Stimulated activated memory B cell treated with anti-CD40 and anti-IgM and Interleukin-4, amounts not matched to agents 10 μg/mL and 1 μg/mL and 100 μg/mL, for 72 hours (primary cell): Measurements from ENCODE around the gene SLX9.
"Not testable (repeated sequence)": the region's sequence is repeated elsewhere in the genome, so short reads cannot be mapped to it uniquely, and the experiment has no call there.

ENCODE experiments used
- ATAC-seq: fragments of 150-1000 bp; cut with Tn5 transposase; 2 replicates; pipeline ENCODE4 v1.10.0; 2021
- H3K27ac Mint-ChIP-seq: one replicate; pipeline ENCODE4 v1.8.0; 2022; ENCODE audit warnings: mild to moderate bottlenecking, mixed read lengths
- H3K27me3 Mint-ChIP-seq: one replicate; pipeline ENCODE4 v1.8.0; 2022; ENCODE audit warnings: mixed read lengths
- H3K36me3 Mint-ChIP-seq: one replicate; pipeline ENCODE4 v1.8.0; 2022; ENCODE audit warnings: mixed read lengths
- H3K4me1 Mint-ChIP-seq: one replicate; pipeline ENCODE4 v1.8.0; 2022; ENCODE audit warnings: mixed read lengths
- H3K4me3 Mint-ChIP-seq: one replicate; pipeline ENCODE4 v1.8.0; 2022; ENCODE audit warnings: mild to moderate bottlenecking, moderate library complexity, mixed read lengths
- H3K9me3 Mint-ChIP-seq: one replicate; pipeline ENCODE4 v1.8.0; 2022; ENCODE audit warnings: mixed read lengths

The SLX9 gene

DNA sequence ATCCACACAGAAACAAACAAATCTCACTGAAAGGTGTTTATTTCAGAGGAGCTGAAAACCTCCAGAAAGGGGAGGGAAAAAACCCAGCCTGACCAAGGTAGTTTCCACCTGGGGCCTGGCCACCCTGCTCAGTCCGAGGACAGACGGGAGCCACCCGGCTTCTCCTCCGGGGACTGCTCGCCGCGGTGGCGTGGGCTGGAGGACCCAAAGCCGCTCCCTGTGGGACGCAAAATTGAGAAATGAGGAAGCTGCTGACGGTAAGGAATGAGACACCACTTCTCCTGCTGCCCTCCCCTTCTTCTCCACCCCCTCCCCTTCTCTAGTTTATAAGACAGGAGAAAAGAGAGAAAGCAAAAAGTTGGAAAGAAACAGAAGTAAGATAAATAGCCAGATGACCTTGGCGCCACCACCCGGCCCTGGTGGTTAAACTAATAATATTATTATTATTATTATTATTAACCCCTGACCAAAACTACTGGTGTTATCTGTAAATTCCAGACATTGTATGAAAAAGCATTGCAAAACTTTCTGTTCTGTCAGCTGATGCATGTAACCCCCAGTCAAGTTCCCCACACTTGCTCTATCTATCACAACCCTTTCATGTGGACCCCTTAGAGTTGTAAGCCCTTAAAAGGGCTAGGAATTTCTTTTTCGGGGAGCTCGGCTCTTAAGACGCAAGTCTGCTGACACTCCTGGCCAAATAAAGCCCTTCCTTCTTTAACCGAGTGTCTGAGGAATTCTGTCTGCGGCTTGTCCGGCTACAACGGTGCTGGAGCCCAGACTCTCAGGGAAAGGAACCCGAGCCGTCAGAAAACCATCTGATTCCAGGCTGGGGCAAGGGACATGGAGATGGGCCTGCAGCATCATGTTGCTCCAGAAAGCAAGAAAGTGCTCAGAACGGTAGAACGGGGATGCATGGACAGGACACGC lies 31.6 kb upstream of the SLX9 start:
- Mint-ChIP-seq H3K36me3 (peaks cover 46% of the 10 kb centered on the region), H3K4me3 (peak overlapping the region; percentile 41), H3K9me3 (no peaks in the 10 kb centered on the region), H3K27ac (peak overlapping the region; percentile 66), H3K27me3 (no peaks in the 10 kb centered on the region), H3K4me1 (peaks cover 82% of the 10 kb centered on the region)
- peak; percentile 68 for ATAC-seq

DNA sequence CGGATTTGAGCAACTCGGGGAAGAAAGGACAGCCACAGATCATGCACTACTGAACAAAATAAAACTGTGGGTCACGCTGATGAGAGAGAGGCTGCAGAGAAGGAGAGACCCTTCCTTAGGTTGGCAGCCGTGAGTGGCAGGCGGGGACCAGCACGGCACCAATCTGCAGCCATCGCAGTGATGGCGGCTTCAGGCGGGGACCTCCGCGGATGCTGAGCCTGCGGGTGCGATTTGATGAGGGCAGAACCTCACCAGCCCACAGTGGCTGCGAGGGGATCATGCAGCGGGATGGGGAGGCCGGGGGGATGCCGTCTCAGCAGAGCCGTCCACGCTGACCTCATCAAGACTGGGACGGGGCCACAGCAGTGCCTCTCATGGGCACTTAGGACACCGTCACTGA lies 30.9 kb upstream of the SLX9 start:
- Mint-ChIP-seq H3K4me1 (peaks cover 89% of the 10 kb centered on the region), H3K4me3 (no peak overlapping the region), H3K36me3 (peaks cover 39% of the 10 kb centered on the region), H3K27me3 (no peaks in the 10 kb centered on the region), H3K27ac (no peak overlapping the region), H3K9me3 (no peaks in the 10 kb centered on the region)
- ATAC-seq, result no peak

DNA sequence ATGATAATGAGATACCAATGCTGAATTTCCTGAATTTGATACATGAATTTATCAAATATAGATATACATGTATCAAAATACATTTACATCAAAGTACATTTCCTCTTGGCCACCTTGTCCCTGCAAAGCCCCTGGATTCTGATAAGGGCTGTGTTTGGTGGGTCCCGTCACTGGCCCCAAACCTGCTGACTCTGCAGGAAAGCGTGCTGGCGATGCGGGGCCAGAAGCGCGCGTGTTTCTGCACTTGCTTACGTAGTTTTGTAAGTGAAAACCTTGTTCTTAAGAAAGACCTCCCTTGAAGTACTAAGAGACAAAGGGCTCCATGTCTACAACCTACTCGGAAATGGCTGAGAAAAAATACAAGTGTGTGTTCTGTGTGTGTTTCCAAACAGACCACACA lies 30.1 kb upstream of the SLX9 start:
- Mint-ChIP-seq H3K4me3 (no peak overlapping the region), H3K36me3 (peaks cover 31% of the 10 kb centered on the region), H3K27ac (peak overlapping the region; percentile 87), H3K27me3 (no peaks in the 10 kb centered on the region), H3K4me1 (peaks cover 90% of the 10 kb centered on the region), H3K9me3 (no peaks in the 10 kb centered on the region)
- ATAC-seq, result no peak

DNA sequence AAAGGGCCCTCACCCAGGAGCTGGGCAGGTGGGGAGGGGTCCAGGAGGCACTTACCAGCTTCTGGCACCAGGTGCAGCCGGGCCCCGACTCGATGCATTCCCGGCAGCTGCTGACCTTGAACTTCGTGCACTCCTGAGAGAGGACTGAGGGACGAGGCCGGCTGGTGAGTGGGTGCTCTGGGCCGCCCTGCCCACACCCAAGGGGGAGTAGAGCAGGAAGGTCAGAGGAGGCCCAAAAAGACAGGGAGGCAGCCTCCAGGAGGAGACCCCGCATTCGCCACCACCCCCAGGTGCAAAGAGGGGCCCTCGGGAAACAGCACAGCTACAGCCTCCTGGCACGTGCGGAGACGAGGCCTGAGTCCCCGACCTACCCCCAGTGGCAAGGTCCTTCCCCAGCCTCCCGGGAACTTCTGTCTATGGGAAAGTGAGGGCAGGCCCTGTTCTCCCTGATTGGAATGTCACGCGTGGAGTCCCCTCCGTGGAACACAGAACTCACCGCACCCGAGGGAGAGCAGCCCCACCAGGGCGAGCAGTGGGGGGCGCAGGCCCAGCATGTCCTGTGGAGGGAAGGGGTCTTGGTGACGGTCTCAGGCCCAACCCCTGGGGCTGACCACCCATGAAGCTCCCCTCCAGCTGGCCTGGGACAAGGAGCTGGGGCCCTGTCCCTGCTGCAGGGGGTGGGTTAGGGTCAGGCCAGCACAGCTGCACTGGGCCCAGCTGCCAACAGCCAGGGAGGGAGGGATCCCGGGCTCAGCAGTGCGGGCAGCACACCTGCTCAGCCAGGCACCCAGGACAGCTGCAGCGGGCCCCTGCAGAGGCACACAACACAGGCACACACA lies 29.4 kb upstream of the SLX9 start:
- peaks cover 92% of the 10 kb centered on the region for H3K4me1 Mint-ChIP-seq
- peaks cover 30% of the 10 kb centered on the region for H3K36me3 Mint-ChIP-seq
- H3K27ac Mint-ChIP-seq, result peak overlapping the region; percentile 87
- no peaks in the 10 kb centered on the region for H3K9me3 Mint-ChIP-seq
- no peak overlapping the region for H3K4me3 Mint-ChIP-seq
- H3K27me3 Mint-ChIP-seq, result no peaks in the 10 kb centered on the region
- no peak for ATAC-seq

DNA sequence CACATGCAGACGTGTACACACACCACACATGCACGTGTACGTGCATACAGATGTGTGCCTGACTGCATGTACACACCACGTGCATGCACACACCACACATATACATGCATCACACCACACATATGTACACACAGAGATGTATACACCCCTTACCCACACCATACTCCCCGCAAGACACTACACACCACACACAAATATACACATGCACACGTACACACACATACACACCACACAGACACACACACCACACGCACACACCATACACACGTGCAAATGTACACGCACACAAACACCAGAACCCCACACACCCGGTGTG lies 28.8 kb upstream of the SLX9 start:
- Mint-ChIP-seq H3K27ac (peak overlapping the region; percentile 87), H3K9me3 (no peaks in the 10 kb centered on the region), H3K4me3 (peak overlapping the region; percentile 10), H3K27me3 (no peaks in the 10 kb centered on the region), H3K36me3 (peaks cover 27% of the 10 kb centered on the region), H3K4me1 (peaks cover 90% of the 10 kb centered on the region)
- ATAC-seq, result no peak

DNA sequence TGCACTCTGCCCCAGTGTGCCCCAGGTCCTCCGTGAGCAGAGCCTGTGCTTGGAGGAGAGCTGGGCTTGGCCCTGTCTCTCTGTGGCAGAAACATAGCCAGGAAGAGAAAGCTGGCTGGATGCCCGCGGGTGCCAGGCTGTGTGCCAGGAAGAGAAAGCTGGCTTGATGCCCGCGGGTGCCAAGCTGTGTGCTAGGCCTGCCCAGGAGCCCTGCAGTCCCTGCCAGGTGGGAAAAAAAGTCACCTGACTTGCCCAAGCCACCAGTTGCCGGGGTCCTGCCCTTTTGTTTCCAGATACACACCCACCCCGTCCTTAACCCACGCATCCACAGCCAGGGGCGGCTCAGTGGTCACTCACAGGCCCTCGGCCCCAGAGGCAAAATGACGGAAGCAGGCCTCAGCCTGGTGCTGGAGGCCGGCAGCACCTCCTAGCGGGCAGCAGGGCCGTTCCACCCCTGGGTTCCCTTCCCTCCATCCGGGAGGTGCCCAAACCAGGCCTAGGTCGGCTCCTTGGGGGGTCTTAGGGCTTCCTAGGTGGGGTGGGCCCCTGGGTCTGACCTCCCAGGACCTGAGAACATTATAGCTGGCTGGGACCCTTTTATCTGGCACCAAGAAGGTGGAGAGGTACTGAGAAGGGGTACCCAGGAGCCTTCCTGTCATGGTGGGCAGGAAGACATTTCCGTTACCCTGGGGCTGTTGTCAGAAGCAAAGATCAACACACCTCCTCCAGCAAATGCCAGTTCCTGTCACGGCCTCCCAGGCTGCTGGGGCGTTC lies 28.3 kb upstream of the SLX9 start:
- H3K27me3 Mint-ChIP-seq, result no peaks in the 10 kb centered on the region
- H3K4me1 Mint-ChIP-seq, result peaks cover 90% of the 10 kb centered on the region

DNA sequence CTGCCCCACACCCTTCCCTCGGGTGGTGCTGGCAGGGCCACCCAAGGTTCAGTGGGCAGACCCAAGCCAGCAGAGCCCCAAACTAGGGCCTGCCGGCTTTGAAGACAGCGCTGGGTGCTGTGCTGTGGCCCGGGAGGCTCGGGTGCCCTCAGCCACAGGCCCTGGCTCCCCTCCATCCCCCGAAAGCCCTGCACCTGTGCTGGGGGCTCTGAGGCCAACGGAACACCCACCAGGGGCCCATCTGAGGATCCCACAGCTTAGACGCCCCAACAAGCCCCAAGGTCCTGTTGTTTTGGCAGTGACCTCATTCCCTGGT lies 27.7 kb upstream of the SLX9 start:
- Mint-ChIP-seq H3K36me3 (peaks cover 26% of the 10 kb centered on the region), H3K9me3 (no peaks in the 10 kb centered on the region), H3K27me3 (no peaks in the 10 kb centered on the region), H3K4me3 (no peak overlapping the region), H3K27ac (peak overlapping the region; percentile 87), H3K4me1 (peaks cover 93% of the 10 kb centered on the region)
- peak; percentile 37 for ATAC-seq

More for the DNA sequence above, 28.3 kb upstream of the SLX9 start:
- peak; percentile 46 for ATAC-seq
- peaks cover 27% of the 10 kb centered on the region for H3K36me3 Mint-ChIP-seq
- H3K27ac Mint-ChIP-seq, result peak overlapping the region; percentile 87
- H3K9me3 Mint-ChIP-seq, result no peaks in the 10 kb centered on the region
- peak overlapping the region; percentile 25 for H3K4me3 Mint-ChIP-seq

DNA sequence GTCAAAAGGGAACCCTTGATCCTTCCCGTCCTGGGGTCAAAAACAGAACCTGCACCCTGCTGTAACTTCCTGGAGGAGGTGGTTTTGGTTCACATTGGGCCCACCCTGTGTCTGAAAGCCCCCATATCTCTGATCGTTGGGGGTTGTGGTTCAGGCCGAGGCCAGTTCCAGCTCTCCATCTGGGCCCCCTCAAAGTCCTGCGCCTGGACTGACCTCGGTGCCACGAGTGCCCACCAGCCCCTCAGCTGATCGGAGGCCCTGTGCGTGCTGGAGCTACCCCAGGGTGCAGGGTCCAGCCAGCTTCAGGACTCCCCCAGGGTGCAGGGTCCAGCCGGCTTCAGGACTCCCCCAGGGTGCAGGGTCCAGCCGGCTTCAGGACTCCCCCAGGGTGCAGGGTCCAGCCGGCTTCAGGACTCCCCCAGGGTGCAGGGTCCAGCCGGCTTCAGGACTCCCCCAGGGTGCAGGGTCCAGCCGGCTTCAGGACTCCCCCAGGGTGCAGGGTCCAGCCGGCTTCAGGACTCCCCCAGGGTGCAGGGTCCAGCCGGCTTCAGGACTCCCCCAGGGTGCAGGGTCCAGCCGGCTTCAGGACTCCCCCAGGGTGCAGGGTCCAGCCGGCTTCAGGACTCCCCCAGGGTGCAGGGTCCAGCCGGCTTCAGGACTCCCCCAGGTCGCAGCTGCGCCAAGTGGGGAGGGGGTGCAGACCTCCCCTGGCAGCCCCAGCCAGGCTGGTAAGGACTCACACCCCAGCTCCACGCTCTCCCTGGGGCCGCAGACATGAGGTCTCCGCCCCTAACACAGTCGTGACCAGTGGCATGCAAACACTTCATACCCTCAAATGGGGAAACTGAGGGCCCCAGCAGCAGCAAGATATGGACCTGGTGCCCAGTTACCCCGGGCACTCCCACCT lies 27.1 kb upstream of the SLX9 start:
- H3K4me3 Mint-ChIP-seq, ATAC-seq, H3K27me3 Mint-ChIP-seq, H3K9me3 Mint-ChIP-seq: not testable (repeated sequence)
- Mint-ChIP-seq H3K36me3 (peaks cover 26% of the 10 kb centered on the region), H3K4me1 (peaks cover 93% of the 10 kb centered on the region), H3K27ac (peak overlapping the region; percentile 87)

DNA sequence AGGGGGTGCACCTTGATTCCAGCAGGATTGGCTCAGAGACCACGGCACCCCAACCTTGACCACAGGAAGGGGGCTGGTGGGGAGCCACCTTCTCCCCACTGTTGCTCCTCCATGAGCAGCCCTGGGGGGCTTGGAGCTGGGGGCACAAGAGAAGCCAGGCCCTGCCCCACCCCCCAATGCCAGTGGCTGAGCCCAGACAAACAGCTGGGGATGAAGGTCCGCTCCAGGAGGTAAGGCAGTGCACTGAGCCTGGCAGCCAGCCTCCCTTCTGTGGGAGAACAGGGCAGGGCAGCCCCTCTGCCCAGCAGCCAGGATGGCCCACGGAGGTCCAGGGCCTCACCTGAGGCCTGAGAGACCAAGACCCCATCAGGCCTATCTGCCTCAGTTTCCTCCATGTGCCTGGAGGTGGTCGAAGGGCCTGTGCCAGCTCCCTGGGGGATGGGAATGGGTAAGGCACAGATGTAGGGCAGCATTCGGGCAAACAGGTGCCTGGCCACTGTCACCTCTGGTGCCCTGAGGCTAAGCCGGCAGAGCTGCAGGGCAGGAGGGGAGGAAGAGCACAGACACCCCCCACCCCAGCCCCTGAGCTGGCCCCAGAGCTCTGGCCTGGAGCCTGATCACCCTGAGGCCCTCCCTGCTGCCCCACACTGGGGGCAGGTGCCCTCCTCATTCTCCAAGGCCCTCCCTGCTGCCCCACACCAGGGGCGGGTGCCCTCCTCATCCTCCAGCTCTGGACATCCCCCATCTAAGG lies 26.2 kb upstream of the SLX9 start:
- ATAC-seq, result peak; percentile 39
- H3K4me1 Mint-ChIP-seq, result peaks cover 93% of the 10 kb centered on the region
- peak overlapping the region; percentile 72 for H3K4me3 Mint-ChIP-seq

DNA sequence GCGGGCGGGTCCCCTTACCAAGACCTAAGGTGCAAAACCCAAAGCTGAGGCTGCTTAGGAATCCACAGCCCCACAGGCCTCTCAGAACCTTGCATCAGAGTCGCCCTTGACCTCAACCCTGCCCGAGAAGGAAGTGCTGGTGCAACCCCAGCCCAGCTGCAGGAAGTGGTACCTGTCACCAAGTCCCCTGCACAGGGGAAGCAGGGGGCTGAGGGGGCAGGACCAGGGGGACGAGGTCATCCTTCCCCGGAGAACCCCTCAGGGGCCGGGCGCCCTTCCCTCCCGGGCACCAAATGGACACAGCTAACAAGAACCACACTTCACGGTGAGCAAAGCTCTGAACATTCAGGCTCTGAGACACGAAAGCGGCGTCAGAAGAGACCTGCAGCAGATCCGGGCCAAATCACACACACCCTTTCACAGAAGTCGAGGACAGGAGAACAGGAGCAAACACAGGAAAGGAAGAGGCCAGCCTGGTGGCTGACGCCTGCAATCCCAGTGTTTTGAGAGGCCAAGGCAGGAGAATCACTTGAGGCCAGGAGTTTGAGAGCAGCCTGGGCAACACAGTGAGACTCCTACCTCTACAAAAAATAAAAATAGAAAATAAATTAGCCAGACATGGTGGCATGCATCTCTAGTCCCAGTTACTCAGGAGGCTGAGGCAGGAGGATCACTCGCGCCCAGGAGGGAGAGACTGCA lies 25.5 kb upstream of the SLX9 start:
- peaks cover 16% of the 10 kb centered on the region for H3K36me3 Mint-ChIP-seq
- peak overlapping the region; percentile 86 for H3K27ac Mint-ChIP-seq
- peaks cover 91% of the 10 kb centered on the region for H3K4me1 Mint-ChIP-seq
- H3K27me3 Mint-ChIP-seq, result no peaks in the 10 kb centered on the region
- no peaks in the 10 kb centered on the region for H3K9me3 Mint-ChIP-seq
- ATAC-seq, result peak; percentile 80
- H3K4me3 Mint-ChIP-seq, result peak overlapping the region; percentile 72

More for the DNA sequence above, 26.2 kb upstream of the SLX9 start:
- H3K9me3 Mint-ChIP-seq, result no peaks in the 10 kb centered on the region
- peak overlapping the region; percentile 86 for H3K27ac Mint-ChIP-seq
- no peaks in the 10 kb centered on the region for H3K27me3 Mint-ChIP-seq
- peaks cover 24% of the 10 kb centered on the region for H3K36me3 Mint-ChIP-seq

DNA sequence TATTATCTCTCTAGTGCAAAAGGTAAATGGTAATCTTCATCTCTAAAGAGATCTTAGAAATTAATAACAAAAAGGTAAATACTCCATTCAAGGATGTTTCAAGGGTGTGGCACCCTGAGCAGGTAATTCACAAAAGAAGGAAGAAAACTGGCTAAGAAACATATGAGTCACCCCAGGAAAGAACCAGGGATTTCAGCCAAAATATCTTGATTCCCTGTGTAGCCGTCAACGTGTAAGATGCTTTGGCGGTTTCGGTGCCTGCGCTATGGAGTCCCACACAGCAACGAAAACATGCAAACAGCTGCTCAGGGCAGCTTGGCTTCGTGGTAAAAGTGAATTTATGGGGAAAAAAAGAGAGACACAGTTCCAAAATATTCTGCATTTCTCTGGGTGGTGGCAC lies 22.9 kb upstream of the SLX9 start:
- H3K9me3 Mint-ChIP-seq, result no peaks in the 10 kb centered on the region
- H3K4me1 Mint-ChIP-seq, result peaks cover 90% of the 10 kb centered on the region
- no peak overlapping the region for H3K27ac Mint-ChIP-seq
- H3K4me3 Mint-ChIP-seq, result no peak overlapping the region
- H3K36me3 Mint-ChIP-seq, result peaks cover 6% of the 10 kb centered on the region
- ATAC-seq, result no peak
- H3K27me3 Mint-ChIP-seq, result no peaks in the 10 kb centered on the region

DNA sequence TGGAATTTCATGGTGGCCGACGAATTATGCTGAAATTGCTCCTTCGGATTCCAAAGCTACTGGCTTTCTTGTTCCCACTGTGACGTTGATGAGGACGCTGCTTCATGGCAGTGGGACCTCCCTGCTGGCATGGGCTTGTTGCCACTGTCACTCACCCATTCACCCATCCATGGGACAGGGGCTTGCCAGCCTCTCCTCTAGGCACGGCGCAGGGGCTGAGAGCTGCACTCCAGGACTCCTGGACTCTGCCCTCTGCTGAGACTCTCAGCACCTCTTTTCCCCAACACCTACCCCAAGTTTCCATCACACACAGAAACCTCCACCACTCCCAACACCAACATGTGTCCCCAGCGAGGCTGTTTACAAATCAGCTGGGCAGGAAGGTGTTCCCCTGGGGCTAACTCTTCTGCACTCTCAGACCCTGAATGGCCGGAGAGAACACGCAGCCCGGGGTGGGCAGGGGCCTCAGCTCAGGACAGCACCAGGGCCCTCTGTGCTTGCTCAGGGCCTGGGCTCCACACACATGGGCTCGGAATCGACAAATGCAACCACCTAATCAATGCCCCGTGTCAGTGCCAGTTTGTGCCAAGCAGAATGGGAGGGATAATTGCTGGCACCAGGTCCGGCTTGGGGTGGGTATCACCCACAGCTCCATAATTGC lies 22.3 kb upstream of the SLX9 start:
- ATAC-seq, result no peak
- Mint-ChIP-seq H3K36me3 (peaks cover 6% of the 10 kb centered on the region), H3K9me3 (no peaks in the 10 kb centered on the region), H3K4me1 (peaks cover 88% of the 10 kb centered on the region), H3K27ac (peak overlapping the region; percentile 93), H3K4me3 (peak overlapping the region; percentile 61), H3K27me3 (no peaks in the 10 kb centered on the region)

DNA sequence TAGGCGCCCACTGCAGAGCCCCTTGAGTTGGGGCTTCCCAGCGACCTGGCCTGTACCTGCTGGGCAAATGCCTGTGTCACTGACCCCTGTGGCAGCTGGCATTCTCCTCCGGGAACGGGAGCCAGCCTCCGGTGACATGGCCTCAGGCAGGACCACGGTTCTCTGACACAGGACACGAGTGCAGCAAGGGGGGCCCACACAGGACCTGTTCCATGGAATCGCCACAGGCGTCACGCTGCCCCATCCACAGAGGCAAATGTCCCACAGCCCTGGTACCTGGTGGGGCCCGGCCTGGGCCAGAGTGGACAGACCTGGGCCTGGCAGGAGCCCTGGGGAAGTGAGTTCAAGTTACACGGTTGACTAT lies 21.7 kb upstream of the SLX9 start:
- no peak for ATAC-seq
- H3K27me3 Mint-ChIP-seq, result no peaks in the 10 kb centered on the region
- H3K27ac Mint-ChIP-seq, result peak overlapping the region; percentile 93
- H3K36me3 Mint-ChIP-seq, result peaks cover 6% of the 10 kb centered on the region
- no peaks in the 10 kb centered on the region for H3K9me3 Mint-ChIP-seq
- H3K4me3 Mint-ChIP-seq, result peak overlapping the region; percentile 88
- H3K4me1 Mint-ChIP-seq, result peaks cover 90% of the 10 kb centered on the region
